ENCODE data around the gene DSTYK. TPM values are rescaled to one million over a fixed set of nuclear protein-coding genes. Genes with fewer than 3 reads are reported as not detected.

DSTYK gene
- total RNA-seq, 1 donor from 2014 or later: 13.4 TPM

DNA sequence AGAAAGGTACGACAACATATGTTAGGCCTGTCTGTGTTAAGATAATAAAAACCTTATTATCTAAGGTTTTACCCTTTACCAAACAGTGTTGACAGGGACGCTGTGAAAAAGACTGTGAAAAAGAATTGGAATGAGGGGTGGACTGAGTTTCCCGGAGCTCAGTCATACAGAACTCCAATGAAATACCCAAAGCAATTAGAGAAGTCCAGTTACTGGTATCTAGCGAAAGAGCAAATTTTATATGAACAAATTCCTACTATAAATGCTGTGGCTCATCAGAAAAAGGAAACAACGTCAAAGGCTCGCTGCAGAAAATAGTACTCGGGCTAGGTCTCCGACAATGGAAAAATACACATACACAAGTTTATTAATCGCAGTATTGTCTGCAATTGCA, 89.0 kb downstream of the DSTYK start:
- DNase-seq: no peak

GRCh38 chr1:205121660-205122488, 89.6 kb downstream of the DSTYK start, which contains the start of gene RBBP5:
Gene RBBP5 (minus strand): TSS chr1:205121978. CDS start chr1:205121873, 105 bp downstream.
- DNase-seq: peak; percentile 99

DNA sequence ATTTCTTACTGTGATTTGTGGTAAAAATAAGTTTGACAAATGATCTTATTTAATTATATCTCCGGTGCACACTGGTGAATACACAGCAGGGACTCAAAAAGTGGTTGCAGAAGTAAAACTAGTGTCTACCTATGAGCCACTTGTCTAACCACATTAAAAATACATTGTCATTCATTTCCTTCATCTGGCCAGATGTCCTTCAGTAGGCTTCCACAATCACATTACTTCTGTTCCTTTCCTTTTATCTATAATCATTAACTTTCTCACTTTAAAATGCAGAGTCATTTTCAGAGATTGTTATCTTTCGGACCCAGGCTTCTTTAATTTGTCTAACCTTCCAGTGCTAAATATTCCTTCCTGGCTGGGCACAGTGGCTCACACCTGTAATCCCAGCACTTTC, 92.8 kb downstream of the DSTYK start:
- DNase-seq: no peak

DNA sequence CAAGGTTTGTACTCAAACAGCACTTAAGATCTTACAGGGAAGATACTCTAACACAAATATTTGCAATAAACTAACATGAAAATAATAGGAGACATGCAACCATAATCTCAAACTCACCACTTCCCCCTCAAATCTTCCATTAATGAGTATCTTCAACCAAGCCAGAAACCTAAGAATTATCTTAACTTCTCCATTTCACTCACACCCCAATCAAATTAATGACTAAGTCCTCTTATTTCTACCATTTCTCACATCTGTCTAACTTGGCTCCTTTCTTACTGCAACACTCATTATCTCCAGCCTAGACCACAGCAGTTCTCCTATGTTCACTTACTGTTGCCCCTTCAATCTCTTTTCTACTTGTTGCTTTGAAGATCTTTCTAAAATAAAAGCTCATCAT, 100.1 kb downstream of the DSTYK start:
- DNase-seq: no peak

DNA sequence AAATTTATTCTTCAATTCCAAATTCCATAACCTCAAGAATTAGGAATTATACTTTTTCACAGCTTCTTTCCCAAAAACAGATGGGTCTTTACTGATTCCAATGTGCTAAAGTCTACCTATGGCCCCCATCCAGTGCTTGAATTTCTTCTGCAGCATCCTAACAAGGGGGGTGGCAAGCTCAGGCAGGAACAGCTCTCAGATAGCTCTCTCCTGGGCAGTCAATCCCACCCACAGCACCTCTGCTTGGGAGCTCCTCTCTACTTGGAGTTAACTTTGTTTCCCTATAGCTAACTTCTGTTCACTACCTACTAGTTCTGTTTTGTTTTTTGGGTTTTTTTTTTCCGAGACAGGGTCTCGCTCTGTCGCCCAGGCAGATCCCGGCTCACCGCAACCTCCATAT, 101.8 kb downstream of the DSTYK start:
- DNase-seq: no peak

- no peak for DNase-seq
Observed at GRCh38 chr1:205109269-205109668, 102.2 kb downstream of the DSTYK start.

DNA sequence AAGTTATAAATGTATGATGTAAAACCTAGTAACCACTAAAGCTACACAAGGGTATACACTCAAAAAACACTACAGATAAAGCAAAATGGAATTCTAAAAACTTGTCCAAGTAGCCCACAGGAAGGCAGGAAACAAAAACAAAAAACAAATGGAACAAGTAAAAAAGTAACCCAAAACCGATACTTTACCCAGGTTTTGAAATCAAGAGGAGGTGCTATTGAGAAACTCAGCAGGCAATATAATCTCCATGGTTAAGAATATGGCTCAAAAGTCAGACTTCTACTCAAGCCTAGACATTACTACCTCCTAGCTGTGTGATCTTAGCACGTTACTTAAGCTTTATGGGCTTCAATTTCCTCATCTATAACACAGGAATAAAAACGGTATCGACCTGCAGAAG, 103.0 kb downstream of the DSTYK start:
- DNase-seq: no peak

- no peak for DNase-seq
Observed at GRCh38 chr1:205107327-205107726, 104.2 kb downstream of the DSTYK start.

DNA sequence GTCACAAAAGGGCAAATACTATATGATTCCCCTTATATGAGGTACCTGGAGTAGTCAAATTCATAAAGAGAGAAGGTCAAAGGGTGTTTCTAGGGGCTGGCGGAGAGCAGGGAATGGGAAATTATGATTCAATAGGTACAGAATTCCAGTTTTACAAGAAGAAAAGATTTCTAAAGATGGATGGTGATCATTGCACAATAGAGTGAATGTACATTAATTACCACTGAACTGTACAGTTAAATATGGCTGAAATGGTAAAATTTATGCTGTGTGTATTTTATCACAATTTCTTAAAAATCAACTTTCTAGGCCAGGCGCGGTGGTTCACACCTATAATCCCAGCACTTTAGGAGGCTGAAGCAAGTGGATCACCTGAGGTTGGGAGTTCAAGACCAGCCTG, 109.1 kb downstream of the DSTYK start:
- no peak for DNase-seq

GRCh38 chr1:205098242-205098641, 113.3 kb downstream of the DSTYK start:
- no peak for DNase-seq

DNA sequence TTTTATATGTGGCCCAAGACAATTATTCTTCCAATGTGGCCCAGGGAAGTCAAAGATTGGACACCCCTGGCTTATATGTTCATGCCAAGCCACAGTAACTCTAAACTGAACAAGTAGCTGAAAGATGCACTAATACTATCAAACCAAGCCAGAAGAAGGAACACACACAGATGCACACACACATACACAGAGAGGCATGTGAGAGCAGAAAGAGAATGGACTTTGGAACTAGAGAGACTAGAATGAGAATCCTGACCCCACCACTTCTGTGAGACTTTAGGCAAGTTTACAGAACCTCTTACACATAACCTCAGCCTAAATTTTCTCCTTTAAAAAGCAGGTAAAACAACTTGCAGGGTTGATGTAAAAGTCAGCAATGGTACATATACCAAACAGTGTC, 116.1 kb downstream of the DSTYK start:
- no peak for DNase-seq

Other genes starting within 250 kb of the DSTYK start
- gene CNTN2, start 168.5 kb downstream of the DSTYK start, total RNA-seq: 2.0 TPM
- 0.79 TPM for gene TMEM81, start 127.2 kb downstream of the DSTYK start, total RNA-seq
- gene RBBP5, start 89.7 kb downstream of the DSTYK start, total RNA-seq: 14.0 TPM
- 16.5 TPM for gene TMCC2, start 16.2 kb upstream of the DSTYK start, total RNA-seq
- gene NUAK2, start 110.0 kb upstream of the DSTYK start, total RNA-seq: 2.0 TPM
- 1.3 TPM for gene KLHDC8A, start 145.2 kb upstream of the DSTYK start, total RNA-seq
- not detected for gene LEMD1, start 210.4 kb upstream of the DSTYK start, total RNA-seq
- 0.20 TPM for gene BLACAT1, start 244.3 kb upstream of the DSTYK start, total RNA-seq